Gastrocnemius medialis (tissue), 4 donors: ENCODE data around the gene LIX1.

ENCODE experiments used
- CTCF ChIP-seq, 5 experiments: fragments of 450-650 bp in 3 of 5; fragments of 200-600 bp in 2 of 5; sonication (generic) in 2 of 5; IDR thresholded peaks in 4 of 5; conservative IDR thresholded peaks in 1 of 5; 1 replicate in 4 of 5; 2 replicates in 1 of 5; pipeline ENCODE4 v1.5.1; 2016 to 2019; ENCODE audit warnings: antibody characterized with exemption in 5 of 5, mild to moderate bottlenecking in 3 of 5, moderate library complexity in 3 of 5
- POLR2A ChIP-seq, 2 donors: fragments of 450-650 bp; IDR thresholded peaks; one replicate each; pipeline ENCODE4 v1.6.1; 2017; ENCODE audit warnings: antibody characterized with exemption in 2 of 2, mild to moderate bottlenecking in 2 of 2, moderate library complexity in 2 of 2

- TF ChIP-seq CTCF (IDR thresholded peaks at IDR 0.05 in 4 of 5, conservative IDR thresholded peaks at IDR 0.05 in 1 of 5) (no peak), POLR2A (IDR thresholded peaks at IDR 0.05) (no peak)
Measured at GRCh38 chr5:97119007-97119390, 23.4 kb downstream of the LIX1 start.
